Skin epidermis (tissue), 12 donors: ENCODE measurements around the gene NANOGP8.

ENCODE experiments used
- H3K27ac ChIP-seq, 21 experiments: fragments of 200-600 bp; sonication (generic) in 11 of 21; one replicate each; pipeline ENCODE4 v1.5.0; 2020; ENCODE audit warnings: mild to moderate bottlenecking in 3 of 21, inconsistent platforms in 2 of 21, moderate library complexity in 2 of 21
- H3K4me3 ChIP-seq, 7 experiments: fragments of 200-600 bp; sonication (generic) in 2 of 7; one replicate each; pipeline ENCODE4 v1.5.0; 2020; ENCODE audit warnings: inconsistent platforms in 2 of 7, mild to moderate bottlenecking in 2 of 7, moderate library complexity in 1 of 7

NANOGP8 gene

GRCh38 chr15:35061825-35062737 lies 23.0 kb downstream of the NANOGP8 start:
- H3K4me3 ChIP-seq: peak overlapping the region in 1 of 7 experiments; percentile 18
- peak overlapping the region in 16 of 21 experiments; percentile 7 to 81 (median 68) for H3K27ac ChIP-seq

- peak overlapping the region in 17 of 21 experiments; percentile 18 to 81 (median 67) for H3K27ac ChIP-seq
- H3K4me3 ChIP-seq: peak overlapping the region in 1 of 7 experiments; percentile 18
Measured at GRCh38 chr15:35061161-35061824, 23.8 kb downstream of the NANOGP8 start.

GRCh38 chr15:35060591-35060990 lies 24.5 kb downstream of the NANOGP8 start:
- H3K27ac ChIP-seq: peak overlapping the region in 15 of 21 experiments; percentile 18 to 81 (median 68)

GRCh38 chr15:35058534-35059054 lies 26.5 kb downstream of the NANOGP8 start:
- Histone ChIP-seq H3K4me3 (no peak overlapping the region), H3K27ac (peak overlapping the region in 7 of 21 experiments; percentile 5 to 49 (median 19))

More at GRCh38 chr15:35060591-35060990, 24.5 kb downstream of the NANOGP8 start:
- no peak overlapping the region for H3K4me3 ChIP-seq

GRCh38 chr15:35055416-35056105 lies 29.5 kb downstream of the NANOGP8 start:
- H3K4me3 ChIP-seq: no peak overlapping the region
- H3K27ac ChIP-seq: peak overlapping the region in 1 of 21 experiments; percentile 10

GRCh38 chr15:35054380-35054779 lies 30.7 kb downstream of the NANOGP8 start:
- H3K27ac ChIP-seq: peak overlapping the region in 2 of 21 experiments; percentile 26 to 35
- H3K4me3 ChIP-seq: no peak overlapping the region

- Histone ChIP-seq H3K27ac (no peak overlapping the region), H3K4me3 (no peak overlapping the region)
Measured at GRCh38 chr15:35047996-35048395, 37.1 kb downstream of the NANOGP8 start.

GRCh38 chr15:35047528-35047927 lies 37.6 kb downstream of the NANOGP8 start:
- no peak overlapping the region for H3K4me3 ChIP-seq
- no peak overlapping the region for H3K27ac ChIP-seq

GRCh38 chr15:35043373-35044095 lies 41.6 kb downstream of the NANOGP8 start:
- no peak overlapping the region for H3K27ac ChIP-seq

GRCh38 chr15:35040339-35041255 lies 44.5 kb downstream of the NANOGP8 start:
- H3K27ac ChIP-seq: no peak overlapping the region
- no peak overlapping the region for H3K4me3 ChIP-seq

More at GRCh38 chr15:35043373-35044095, 41.6 kb downstream of the NANOGP8 start:
- no peak overlapping the region for H3K4me3 ChIP-seq

- Histone ChIP-seq H3K27ac (no peak overlapping the region), H3K4me3 (no peak overlapping the region)
Measured at GRCh38 chr15:35038626-35039451, 46.3 kb downstream of the NANOGP8 start.
